ENCODE data around the gene GRID2.

DNA sequence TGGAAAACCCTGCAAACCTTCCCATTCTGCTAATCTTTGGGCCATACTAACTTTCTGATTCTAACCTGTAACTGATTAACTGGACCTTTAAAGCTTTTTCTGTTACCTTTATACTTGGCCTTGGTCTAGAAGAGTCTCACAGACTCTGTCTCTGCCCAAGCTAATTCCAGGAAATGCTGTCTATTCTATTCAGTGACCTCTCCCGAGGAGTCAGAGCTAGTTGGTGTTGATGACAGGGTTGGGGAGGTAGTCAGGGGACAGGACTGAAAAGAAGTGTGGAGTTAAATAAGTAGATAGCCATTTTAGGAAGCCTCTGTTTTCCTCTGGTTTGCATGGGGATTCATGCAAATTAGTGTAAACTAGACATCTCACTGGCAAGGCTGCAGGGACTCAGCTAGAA lies 429.5 kb downstream of the GRID2 start:
- TF ChIP-seq CTCF (conservative IDR thresholded peaks at IDR 0.05; ENCODE audit: low read depth, low read length) (no peak), BHLHE40 (IDR thresholded peaks at IDR 0.05; ENCODE audit: low read depth, low read length) (no peak), RAD21 (IDR thresholded peaks at IDR 0.05; ENCODE audit: low read length) (no peak), POLR2A (IDR thresholded peaks at IDR 0.05; ENCODE audit: low read depth, low read length) (no peak), CHD1 (IDR thresholded peaks at IDR 0.05; ENCODE audit: low read depth, low read length) (no peak)
